COR-L47 (cell line): ENCODE results near the gene RAPSN.

ENCODE experiments used
- DNase-seq: peaks from one replicate; lab custom pipeline; 2025; lab: John Stamatoyannopoulos, UW

The RAPSN gene

DNA sequence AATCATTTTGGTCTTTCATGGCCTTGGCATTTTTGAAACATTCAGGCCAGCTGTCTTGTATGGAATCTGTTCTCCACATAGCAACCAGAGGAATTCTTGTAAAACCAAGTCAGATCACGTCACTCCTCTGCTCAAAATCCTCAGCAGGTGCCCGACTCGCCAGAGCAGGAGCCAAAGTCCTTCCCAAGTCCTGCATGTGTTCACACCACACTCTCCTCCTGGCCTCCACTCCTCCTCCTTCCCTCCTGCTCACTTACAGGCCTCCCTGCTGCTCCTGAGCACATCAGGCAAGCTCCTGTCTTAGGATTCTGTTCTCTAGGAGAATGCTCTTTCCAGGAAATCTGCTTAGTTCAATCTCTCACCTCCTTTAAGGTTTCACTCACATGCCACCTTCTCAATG is 15.8 kb downstream of the RAPSN start:
- no peak for DNase-seq

DNA sequence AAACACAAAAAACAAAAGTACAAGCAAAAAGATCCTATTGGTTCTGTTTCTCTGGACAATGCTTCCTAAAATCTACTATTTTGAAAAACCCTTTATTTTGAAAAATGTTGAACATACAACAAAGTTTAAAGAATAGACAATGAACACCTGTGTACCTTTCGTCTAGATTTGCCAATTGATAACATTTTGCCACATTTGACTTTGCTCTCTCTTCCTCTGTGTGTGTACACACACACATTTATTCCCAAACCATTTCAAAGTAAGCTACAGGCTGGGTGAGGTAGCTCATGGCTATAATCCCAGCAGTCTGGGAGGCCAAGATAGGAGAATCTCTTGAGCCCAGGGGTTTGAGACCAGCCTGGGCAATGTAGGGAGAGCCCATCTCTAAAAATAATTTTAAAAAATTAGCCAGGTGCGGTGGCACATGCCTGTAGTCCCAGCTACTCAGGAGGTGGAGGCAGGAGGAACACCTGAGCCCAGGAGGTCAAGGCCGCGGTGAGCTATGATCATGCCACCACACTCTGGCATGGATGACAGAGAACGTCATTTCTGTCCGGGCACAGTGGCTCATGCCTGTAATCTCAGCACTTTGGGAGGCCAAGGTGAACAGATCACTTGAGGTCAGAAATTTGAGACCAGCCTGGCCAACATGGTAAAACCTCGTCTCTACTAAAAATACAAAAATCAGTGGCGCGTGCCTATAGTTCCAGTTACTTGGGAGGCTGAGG is 17.4 kb downstream of the RAPSN start:
- DNase-seq, result no peak

DNA sequence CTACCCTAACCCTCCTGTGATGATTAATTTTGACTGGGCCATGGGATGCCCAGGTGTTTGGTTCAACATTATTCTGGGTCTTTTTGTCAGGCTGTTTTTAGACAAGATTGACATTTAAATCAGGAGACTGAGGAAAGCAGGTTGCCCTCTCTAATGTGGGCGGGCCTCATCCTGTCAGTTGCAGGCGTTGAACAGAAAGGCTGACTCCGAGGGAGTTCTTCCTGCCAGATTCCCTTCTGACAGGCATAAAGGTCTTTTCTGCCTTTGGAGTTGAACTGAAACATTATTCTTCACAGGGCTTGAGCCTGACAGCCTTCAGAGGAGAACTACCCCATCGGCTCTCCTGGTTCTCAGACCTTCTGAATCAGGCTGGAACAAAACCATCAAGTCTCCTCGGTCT is 18.4 kb downstream of the RAPSN start:
- no peak for DNase-seq

DNA sequence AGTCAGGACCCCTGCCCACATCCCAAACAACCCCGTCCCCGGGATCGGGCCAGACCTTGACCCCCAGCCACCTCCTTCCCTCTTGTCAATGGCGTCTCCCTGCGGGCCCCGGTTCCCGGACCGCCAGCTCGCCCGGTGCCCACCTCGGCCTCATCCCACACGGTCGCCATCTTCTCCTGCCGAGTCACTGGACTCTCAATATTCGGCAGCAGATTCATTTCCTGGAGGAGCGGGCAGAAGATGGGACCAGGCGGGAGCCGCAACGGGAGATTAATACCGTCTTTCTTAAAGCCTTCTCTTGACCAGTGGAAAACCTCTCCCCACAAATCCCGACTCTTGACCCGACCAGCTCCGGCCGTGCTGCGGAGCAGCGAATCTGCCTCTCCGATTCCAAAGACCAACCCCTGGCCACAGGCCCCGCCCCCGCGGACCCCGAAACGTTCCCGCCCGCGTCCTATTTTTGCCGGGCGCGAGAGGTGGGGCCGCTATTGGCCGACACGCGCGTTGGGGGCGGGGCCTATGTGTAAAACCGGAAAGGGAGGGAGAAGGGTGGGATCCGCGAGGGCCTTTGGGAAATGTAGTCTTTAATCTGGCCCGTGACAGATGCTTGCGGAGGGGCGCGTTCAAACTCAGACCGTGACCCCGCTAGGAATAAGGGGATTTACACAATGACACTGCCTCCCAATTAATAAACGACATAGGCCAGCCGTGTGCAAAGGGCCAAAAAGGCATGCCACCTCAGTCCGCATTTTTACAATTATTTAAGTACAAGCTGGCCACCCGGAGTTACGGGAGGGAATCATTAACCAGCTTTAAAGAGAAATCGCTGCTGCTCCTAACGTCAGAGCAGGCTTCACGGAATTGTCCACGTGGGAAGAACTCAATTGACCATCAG is 22.6 kb downstream of the RAPSN start, which contains the start of gene PSMC3:
TSS of gene PSMC3 (minus strand) at position 378 of the 895 bp plus-strand sequence. CDS start at position 218, 160 bp downstream.
- peak; percentile 98 for DNase-seq

DNA sequence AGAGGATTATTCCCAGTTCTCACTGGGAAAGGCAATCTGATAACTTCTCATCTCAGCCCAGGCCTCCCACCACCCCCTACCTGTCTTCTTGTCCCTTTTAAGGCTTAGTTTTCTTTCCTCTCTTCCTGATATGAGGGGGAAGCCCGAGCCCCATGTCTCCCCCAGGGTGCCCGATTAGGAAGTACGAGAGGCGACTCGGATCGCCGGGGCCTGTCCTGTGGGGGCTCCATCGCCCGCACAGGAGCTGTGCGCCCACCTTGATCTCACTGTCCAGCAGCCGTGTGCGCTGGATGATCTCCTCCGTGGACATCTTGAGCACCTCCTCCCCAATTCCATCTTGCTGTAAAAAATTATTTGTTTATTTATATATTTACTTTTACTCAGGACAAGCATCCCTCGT is 23.3 kb downstream of the RAPSN start:
- no peak for DNase-seq

DNA sequence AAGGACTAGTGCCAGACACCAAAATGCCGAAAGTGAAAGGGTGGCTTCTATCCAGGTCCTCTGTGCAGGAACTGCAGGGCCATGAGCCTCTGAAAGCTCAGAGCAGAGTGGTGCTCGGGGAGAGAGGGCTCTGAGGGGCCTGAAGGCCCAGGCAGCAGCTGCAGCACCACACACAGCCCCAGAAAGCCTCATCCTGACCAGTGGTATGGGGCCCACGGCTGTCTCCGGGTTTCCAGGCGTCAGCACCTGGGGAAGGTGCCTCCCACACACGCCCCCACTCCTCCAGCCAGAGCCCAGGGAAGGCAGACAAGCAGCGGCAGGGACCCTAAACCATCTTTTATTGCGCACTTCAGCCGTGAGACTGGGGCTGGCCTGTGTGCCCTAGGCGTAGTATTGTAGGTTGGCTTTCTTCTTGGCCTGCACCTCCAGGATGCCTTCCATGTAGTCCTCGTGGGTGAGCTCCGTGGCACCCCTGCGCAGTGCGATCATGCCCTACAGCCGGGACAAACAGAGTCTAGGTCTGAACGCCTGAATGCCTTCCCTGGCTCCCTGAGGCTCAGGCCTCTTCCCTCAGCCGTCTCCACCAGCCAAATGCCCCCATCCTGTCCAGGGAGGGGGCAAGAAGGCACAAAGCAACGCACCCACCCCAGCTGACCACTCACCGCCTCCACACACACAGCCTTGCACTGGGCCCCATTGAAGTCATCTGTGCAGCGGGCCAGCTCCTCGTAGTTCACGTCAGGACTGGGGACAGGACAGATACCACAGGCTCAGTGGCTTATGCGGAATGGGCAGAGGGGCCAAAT is 30.3 kb downstream of the RAPSN start:
- no peak for DNase-seq

DNA sequence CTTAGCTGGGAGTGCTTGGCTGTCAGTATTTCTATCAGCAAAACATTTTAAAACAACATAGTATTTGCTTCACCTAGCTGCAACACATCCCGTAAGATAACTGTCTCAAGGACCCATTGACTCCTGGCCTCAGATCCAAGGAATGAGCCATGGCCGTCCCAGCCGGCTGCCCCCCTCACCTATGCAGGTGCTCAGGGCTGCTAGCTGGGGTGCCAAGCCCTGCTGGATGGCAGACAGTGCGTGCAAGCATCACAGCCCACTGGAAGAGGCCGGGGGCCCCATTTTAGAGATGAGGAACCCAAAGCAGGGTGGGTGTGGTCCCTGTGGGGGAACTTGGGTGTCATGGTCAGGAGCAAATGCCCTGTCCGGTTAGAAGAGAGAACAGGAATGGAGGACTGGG is 31.2 kb downstream of the RAPSN start:
- no peak for DNase-seq

DNA sequence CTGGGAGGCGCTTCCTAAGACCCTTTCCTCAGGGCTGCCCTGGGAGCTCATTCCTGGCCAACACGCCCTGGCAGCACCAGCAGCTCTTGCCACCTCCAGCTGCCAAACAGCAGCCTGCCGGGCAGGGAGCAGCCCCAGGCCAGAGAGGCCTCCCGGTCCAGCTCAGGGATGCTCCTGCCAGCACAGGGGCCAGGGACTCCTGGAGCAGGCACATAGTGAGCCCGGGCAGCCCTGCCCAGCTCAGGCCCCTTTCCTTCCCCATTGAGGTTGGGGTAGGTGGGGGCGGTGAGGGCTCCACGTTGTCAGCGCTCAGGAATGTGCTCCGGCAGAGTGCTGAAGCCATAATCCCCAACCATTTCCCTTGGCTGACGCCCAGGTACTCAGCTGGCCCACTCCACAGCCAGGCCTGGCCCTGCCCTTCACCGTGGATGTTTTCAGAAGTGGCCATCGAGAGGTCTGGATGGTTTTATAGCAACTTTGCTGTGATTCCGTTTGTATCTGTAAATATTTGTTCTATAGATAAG is 32.9 kb downstream of the RAPSN start:
- no peak for DNase-seq

DNA sequence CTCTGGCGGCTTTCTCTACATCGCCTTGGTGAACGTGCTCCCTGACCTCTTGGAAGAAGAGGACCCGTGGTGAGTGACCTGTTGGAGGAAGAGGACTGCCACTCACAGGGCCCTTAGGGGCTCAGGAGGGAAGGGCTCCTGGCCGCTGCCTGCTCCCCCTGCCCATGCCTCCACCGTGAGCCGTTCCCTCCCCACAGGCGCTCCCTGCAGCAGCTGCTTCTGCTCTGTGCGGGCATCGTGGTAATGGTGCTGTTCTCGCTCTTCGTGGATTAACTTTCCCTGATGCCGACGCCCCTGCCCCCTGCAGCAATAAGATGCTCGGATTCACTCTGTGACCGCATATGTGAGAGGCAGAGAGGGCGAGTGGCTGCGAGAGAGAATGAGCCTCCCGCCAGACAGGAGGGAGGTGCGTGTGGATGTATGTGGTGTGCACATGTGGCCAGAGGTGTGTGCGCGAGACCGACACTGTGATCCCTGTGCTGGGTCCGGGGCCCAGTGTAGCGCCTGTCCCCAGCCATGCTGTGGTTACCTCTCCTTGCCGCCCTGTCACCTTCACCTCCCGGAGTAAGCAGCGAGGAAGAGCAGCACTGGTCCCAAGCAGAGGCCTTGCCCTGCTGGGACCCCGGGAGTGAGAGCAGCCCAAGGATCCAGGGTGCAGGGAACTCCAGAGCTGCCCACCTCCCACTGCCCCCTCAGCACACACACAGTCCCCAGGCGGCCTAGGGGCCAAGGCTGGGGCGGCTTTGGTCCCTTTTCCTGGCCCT is 33.7 kb downstream of the RAPSN start:
- no peak for DNase-seq

DNA sequence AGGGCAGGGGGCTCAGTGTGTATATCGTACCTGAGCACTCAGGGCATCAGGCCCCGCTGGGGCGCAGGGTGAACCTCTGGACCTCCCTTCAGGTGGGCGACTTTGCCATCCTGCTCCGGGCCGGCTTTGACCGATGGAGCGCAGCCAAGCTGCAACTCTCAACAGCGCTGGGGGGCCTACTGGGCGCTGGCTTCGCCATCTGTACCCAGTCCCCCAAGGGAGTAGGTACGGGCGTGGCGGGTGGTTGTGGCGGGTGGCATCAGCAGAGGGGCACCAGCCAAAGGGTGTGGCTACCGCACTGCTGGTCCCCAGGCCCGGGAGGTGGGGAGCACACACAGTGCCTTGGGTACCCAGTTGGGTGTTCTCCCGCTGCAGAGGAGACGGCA is 34.3 kb downstream of the RAPSN start:
- DNase-seq, result no peak

DNA sequence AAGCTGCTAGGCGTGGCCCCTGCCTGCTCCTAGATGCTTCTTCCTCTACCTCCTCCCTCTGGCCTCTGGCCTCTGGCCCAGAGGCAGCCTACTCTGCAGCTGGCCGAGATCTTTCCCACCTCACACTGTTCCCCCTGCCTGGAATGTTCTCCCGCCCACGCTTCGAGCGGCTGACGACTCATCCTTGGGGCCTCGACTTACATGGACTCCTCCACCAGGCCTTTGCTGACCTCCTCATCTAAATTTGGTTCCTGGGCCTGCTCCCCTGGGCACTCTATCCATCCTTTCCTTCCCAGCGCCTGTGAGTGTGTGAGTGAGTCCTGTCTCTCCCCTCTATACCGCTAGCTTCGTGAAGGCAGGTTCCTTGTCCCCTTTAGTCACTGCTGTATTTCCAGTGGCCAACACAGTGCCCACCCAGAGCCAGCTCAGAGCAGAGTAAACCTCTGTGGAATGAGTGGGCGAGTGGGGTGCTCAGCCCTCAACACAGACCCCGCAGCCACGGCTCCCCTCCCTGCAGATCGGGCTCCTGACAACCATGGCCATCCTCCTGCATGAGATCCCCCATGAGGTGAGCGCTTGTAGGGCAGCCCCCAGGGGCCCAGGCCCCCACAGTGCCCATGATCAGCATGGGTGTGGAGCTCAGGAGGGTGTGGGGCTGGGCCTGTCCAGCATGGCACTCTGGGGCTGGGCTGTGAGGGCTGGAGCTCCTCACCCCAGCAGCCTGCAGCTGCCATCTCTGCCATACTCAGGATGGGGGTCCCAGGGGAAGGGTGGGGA is 34.8 kb downstream of the RAPSN start:
- DNase-seq, result no peak

DNA sequence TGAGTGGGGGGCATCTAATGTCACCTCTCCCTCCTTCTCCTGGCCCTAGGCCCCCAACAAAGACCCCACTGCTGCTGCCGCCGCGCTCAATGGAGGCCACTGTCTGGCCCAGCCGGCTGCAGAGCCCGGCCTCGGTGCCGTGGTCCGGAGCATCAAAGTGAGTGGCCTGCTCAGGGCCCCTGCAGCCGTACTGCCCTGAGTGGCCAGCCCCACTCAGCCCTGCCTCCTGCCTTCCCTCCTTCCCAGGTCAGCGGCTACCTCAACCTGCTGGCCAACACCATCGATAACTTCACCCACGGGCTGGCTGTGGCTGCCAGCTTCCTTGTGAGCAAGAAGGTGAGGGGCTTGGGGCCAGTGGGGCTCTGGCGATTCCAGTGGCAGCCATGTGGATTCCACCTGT is 35.6 kb downstream of the RAPSN start:
- DNase-seq, result no peak

DNA sequence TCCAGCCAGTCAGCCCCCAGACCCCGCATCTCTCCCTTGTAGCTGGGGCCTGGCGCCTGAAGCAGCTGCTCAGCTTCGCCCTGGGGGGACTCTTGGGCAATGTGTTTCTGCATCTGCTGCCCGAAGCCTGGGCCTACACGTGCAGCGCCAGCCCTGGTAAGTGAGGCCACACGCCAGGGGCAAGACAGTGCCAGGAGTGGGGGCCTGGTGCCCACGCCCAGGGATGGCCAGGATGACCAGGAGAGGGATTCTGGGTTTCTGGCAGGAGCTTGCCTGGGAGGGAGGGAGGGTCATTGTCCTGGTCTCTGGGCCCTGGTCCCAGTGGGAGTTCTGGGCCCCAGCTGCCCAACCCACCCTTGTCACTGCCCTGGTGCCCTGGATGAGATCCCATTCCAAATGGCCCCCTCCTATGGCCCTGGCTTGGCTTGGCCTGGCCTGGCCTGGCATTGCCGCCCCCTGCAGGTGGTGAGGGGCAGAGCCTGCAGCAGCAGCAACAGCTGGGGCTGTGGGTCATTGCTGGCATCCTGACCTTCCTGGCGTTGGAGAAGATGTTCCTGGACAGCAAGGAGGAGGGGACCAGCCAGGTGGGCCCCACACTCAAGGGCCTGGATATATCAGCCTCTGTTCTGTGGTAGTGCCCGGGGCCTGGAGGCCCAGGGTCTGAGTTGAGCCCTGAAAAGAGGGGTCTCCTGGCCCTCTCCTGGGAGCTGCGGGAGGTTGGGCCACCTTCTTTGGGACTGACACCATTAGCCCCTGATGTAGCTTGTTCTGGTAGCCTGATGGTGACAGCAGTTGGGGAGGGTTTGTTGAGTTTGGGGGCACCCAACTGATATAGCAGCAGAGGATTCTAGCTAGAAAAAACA is 36.8 kb downstream of the RAPSN start:
- no peak for DNase-seq

DNA sequence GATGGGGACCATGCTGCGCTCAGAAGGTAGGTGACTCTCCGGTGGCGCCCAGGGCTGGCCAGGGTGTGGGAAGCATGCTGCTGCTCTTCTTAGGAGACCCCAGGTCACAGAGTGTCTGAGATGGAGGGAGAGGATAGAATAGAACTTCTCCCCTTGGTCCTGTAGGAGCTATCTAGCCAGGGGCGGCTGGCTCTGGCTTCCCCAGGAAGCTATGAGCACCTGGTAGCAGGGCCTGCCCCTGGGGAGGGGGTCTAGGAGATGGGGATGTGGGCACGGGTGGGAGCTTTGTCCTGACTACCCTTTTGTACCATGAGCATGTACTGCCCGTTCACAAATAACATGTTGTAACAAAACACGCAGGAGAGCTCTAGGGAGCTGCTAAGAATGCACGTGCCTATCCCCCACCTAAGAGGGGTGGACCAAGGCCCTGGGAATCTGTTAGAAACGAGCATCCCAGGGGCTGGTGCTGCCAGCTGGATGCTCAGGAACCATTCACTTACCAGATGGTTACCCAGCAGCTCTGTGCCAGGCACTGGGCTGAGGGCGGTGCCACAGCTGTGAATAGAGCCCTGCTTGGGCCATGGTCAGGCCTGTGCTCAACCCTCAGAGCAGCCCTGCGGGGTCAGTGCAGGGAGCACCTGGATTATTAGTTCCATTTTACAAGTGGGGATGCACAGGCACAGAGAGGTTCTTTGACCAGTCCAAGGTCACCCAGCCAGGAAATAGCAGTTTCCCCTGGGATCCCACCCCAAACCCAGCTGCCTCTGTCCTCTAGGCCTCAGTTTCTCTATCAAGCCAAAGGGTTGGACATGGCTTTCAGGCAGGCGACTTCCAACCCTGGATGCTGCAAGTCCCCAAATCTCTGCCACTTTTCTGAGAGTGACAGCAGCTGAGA is 38.3 kb downstream of the RAPSN start:
- no peak for DNase-seq

DNA sequence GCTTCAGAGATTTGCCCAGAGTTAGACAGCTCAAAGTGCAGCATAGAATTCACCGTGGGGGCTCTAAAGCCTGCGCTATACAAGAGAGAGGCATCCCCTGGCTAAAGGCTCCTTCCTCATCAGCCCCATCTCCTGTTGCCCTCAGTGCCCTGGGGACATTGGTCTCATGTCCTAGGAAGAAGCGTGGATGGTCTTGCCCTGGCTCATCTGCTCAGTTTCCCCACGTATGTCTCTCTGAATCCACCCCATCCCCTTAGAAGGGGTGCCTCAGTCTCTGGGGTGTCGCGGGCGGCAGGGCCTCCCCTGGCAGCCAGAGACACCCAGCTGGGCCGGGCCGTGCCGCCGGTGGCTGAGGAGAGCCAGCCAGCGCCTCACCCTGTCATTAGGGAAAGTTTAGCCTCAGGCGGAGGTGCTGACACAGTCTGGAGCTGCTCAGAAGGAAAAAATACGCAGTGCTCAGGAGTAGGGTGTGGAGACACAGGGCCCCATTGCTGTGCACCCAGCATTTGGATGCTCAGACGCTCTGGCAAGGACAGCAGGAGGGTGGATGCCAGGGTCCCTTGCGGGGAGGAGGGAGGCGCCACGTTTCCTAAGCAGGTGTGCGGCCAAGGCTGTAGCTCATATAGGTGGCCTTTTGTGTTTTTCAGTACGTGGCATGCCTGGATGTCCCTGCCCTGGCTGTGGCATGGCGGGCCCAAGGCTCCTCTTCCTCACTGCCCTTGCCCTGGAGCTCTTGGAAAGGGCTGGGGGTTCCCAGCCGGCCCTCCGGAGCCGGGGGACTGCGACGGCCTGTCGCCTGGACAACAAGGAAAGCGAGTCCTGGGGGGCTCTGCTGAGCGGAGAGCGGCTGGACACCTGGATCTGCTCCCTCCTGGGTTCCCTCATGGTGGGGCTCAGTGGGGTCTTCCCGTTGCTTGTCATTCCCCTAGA is 39.2 kb downstream of the RAPSN start:
- DNase-seq, result no peak

DNA sequence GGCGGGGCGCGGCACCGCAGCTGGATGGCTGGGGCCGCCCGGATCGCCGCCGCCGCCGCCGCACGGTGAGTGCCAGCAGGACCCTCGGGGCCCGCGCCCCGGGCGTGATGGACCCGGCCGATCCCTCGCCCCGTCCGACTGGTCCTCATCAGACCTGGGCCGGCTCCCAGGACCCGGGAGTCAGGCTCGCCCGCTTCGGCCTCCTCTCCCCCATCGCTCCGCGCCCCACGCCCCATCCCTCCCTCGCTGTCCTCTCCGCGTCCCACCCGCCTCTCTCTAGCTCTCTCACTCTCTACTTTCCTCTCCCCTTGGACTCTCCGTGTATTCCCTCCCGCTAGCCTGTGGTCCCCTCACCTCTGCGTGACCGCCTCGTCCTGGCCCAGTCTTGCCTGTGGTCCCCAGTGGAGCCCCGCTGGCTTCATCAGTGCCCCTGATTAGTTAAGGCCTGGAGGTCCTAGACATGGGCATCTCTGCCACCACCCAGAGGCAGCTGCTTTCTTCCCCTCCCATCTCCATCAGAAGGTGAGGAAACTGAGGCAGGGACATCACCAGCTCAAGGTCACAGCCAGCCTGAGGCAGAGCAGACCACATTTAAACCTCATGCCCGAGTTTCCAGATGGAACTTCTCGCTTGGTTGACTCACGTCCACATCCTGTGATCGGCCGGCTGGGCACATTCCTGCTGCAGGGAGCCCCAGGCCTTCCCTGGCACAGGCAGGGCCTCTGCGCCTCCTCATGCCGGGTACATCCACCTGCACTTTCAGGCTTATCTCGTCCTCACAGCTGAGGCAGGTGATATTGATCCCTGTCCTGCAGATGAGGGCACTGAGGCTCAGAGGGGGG is 40.1 kb downstream of the RAPSN start:
- no peak for DNase-seq
